Subcutaneous adipose tissue (tissue), 4 donors: ENCODE data around the gene ZNF20. TPM values are rescaled to one million over a fixed set of nuclear protein-coding genes. Genes with fewer than 3 reads are reported as not detected.

Experiments
- total RNA-seq, 4 donors: library from RNA; depleted of rRNA; stranded (reverse); fragments of >200 nt; gene quantifications; one replicate each; pipeline ENCODE4 v1.1.0, GENCODE V29; 2016
- TF ChIP-seq, protein P1 (sequence below): fragments of 450-650 bp; IDR thresholded peaks from one replicate; pipeline ENCODE4 v1.5.1; 2016; ENCODE audit warnings: low read depth, mild to moderate bottlenecking, control low read depth, antibody characterized with exemption, moderate library complexity

The ZNF20 gene
- 1 to 10 TPM; 1.3 to 2.0 (median 1.5) TPM for total RNA-seq

DNA sequence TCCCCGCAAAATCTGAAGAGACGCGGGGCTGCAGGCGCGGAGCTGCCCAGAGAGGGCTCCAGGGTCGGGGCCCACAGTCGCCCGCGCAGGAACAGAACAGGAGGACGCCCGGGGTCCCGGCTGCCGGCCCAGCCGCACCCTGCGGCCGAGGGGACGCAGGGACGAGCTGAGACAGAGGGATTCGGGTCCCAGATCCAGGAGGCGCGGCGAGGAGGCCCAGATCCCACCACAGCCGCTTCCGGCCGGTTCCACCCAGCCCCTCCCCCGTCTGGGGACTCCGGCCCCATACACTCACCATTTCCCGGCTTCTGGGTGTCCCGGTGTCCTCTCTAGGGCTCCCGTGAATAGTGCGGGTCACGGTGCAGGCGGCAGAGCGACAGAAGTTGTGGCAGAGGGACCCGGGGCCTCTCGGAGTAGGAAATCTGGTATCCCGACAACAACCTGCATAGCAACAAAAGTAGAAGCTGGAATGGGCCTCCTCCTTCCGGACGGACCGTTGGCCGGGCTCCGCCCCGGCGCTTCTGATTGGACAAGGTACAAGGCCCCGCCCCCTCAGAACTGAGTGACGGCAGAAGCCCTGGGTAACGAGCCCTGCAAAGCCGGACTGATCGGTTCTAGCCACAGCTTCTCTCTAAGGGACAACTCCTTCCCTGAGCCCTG lies at the start of gene ZNF20:
ZNF20 (minus strand) TSS at position 466 of the 660 bp plus-strand sequence; CDS start at position 298, 168 bp downstream.
- TF ChIP-seq, protein P1, sequence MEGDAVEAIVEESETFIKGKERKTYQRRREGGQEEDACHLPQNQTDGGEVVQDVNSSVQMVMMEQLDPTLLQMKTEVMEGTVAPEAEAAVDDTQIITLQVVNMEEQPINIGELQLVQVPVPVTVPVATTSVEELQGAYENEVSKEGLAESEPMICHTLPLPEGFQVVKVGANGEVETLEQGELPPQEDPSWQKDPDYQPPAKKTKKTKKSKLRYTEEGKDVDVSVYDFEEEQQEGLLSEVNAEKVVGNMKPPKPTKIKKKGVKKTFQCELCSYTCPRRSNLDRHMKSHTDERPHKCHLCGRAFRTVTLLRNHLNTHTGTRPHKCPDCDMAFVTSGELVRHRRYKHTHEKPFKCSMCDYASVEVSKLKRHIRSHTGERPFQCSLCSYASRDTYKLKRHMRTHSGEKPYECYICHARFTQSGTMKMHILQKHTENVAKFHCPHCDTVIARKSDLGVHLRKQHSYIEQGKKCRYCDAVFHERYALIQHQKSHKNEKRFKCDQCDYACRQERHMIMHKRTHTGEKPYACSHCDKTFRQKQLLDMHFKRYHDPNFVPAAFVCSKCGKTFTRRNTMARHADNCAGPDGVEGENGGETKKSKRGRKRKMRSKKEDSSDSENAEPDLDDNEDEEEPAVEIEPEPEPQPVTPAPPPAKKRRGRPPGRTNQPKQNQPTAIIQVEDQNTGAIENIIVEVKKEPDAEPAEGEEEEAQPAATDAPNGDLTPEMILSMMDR: no peak

DNA sequence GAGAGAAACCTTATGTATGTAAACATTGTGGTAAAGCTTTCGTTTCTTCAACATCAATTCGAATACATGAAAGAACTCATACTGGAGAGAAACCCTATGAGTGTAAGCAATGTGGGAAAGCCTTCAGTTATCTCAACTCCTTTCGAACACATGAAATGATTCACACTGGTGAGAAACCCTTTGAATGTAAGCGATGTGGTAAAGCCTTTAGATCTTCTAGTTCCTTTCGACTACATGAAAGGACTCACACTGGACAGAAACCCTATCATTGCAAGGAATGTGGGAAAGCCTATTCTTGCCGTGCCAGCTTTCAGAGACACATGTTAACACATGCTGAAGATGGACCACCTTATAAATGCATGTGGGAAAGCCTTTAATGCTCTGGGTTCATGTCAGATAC lies 47.5 kb upstream of the ZNF20 start:
- TF ChIP-seq, protein P1: no peak

GRCh38 chr19:12180377-12180776 lies 40.2 kb upstream of the ZNF20 start:
- TF ChIP-seq, protein P1: no peak

GRCh38 chr19:12166626-12167025 lies 26.5 kb upstream of the ZNF20 start:
- TF ChIP-seq, protein P1: no peak

DNA sequence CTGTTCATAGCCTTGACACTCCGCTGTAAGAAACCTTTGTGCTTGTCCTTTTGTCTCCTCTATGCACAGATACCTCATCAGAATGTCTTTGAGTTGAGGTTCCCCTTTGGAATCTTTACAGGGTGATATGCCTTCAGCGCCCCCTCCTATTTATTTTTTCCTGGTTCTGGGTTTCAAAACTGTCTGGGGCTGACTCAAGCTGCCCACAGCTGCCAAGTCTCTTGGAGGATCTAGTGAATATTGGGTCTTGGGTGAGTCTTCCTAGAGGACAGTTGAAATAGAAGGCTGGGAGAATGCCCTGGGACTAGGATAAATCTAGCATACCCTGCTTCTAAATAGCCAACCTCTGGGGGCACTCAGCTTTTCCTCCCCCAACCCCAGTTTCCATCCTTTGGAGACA lies 23.7 kb upstream of the ZNF20 start:
- TF ChIP-seq, protein P1: no peak

DNA sequence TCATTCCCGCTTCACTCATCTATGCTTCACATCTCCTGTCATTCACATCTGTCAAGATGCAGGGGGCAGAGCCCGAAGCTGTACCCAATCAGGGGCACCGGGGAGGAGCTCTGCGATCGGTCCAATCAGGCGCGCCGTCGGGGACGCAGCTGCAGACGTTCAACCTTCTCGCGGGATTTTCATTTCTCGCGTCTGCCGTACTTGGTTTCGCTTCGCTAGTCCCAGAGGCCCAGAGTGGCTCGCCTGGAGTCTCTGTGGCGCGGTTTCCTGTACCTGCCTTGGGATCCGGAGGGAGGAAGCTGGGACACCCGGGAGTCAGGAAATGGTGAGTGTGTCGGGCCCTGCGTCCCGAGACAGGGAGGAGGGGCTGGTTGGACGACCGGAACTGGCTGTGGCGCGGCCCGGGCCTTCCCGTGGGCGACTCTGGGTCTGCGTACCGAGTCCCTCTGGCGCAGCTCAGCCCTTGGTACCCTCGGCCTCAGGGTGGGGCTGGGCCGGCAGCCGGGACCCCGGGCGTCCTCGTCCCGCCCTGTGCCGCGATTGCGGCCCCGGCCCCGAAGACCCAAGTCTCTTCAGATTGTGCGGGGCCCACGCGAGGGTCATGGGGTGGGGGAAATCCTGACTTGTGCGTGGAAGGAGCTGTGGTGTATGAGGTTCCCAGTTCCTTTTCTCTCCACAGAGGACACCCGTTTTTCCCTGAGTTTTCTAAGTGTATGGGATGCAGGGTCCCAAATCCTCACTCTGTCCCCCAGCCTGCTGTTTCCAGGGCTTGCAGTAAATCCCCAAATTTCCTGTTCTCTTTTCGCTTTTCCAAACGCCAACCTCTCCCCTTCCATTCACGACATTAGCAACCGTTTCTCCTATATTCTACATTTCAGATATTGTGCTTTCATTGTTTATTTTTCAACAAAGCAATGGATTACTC lies 23.0 kb upstream of the ZNF20 start, which contains the start of gene ZNF136:
ZNF136 (plus strand) TSS at position 215 of the 925 bp plus-strand sequence; CDS start at position 323, 108 bp downstream.
- TF ChIP-seq, protein P1: no peak

GRCh38 chr19:12162513-12162881 lies 22.3 kb upstream of the ZNF20 start:
- TF ChIP-seq, protein P1: no peak
